A549 (cell line): ENCODE measurements around the gene TBCCD1. TPM values are rescaled to one million over a fixed set of nuclear protein-coding genes. Genes with fewer than 3 reads are reported as not detected.

Experiments
- ATAC-seq, 2 experiments: fragments of 200-7000 bp in 1 of 2; fragments of >200 bp in 1 of 2; cut with Nextera tagmentation in 1 of 2; cut with Tn5 transposase in 1 of 2; 3 replicates each; pipeline versions ENCODE4 v1.8.0 to v1.9.1; 2018 to 2020; ENCODE audit warnings: mild to moderate bottlenecking in 1 of 2, moderate library complexity in 1 of 2
- CTCF ChIA-PET: fragments of 300-600 bp; sonication (Branson Sonifier 250); formaldehyde crosslinking; extraction: SDS; loops from one replicate; lab custom pipeline; 2021; ENCODE audit warnings: antibody characterized with exemption, inconsistent platforms; lab: Yijun Ruan, JAX
- POLR2A ChIA-PET: fragments of 350-600 bp; formaldehyde crosslinking; extraction: SDS; loops from one replicate; lab custom pipeline; 2021; ENCODE audit warnings: antibody characterized with exemption, inconsistent platforms; lab: Yijun Ruan, JAX
- DNase-seq, 2 experiments: peaks; one replicate each; pipeline versions ENCODE4 v3.0.0 to v3.0.0-alpha.2; 2011 to 2016; ENCODE audit warnings: low read depth in 1 of 2, low spot score in 1 of 2
- FAIRE-seq: peaks from 2 replicates; lab custom pipeline; 2011; peaks lifted over from hg19 to GRCh38; lab: Jason Lieb, UNC
- H3K27ac ChIP-seq, 2 experiments: fragments of >200 bp; sonication (Bioruptor Twin); formaldehyde crosslinking; 3 replicates each; pipeline ENCODE4 v1.5.1; 2016 to 2017
- H3K4me1 ChIP-seq: fragments of >200 bp; sonication (Bioruptor Twin); formaldehyde crosslinking; 3 replicates; pipeline ENCODE4 v1.6.1; 2016
- H3K4me2 ChIP-seq: fragments of >200 bp; sonication (Bioruptor Twin); formaldehyde crosslinking; 3 replicates; pipeline ENCODE4 v1.6.1; 2016
- H3K4me3 ChIP-seq: fragments of >200 bp; sonication (Bioruptor Twin); formaldehyde crosslinking; 3 replicates; pipeline ENCODE4 v1.5.1; 2016
- H3K9me3 ChIP-seq: fragments of >200 bp; sonication (Bioruptor Twin); formaldehyde crosslinking; 3 replicates; pipeline ENCODE4 v1.6.1; 2016
- BHLHE40 ChIP-seq: IDR thresholded peaks from 2 replicates; pipeline ENCODE4 v1.6.1; 2012; ENCODE audit warnings: low read depth, low read length, inconsistent platforms
- CEBPB ChIP-seq, 2 experiments: fragments of >200 bp in 1 of 2; sonication (Bioruptor Twin) in 1 of 2; formaldehyde crosslinking in 1 of 2; IDR thresholded peaks; 2 replicates each; pipeline ENCODE4 v1.6.1; 2012 to 2016
- CHD2 ChIP-seq: fragments of 150-350 bp; IDR thresholded peaks from 2 replicates; pipeline ENCODE4 v1.6.1; 2014; ENCODE audit warnings: low read length; ENCODE audit not compliant: partially characterized antibody
- ESRRA ChIP-seq: fragments of 150-350 bp; IDR thresholded peaks from 2 replicates; pipeline ENCODE4 v1.6.1; 2014; ENCODE audit warnings: mild to moderate bottlenecking, low read length, borderline replicate concordance
- FOSL2 ChIP-seq, 2 experiments: fragments of 450-650 bp in 1 of 2; fragments of >200 bp in 1 of 2; sonication (Bioruptor Twin) in 1 of 2; formaldehyde crosslinking; IDR thresholded peaks; 2 replicates each; pipeline versions ENCODE4 v1.5.0 to v1.6.1; 2016 to 2020; ENCODE audit warnings: mild to moderate bottlenecking in 1 of 2, moderate library complexity in 1 of 2
- JUN ChIP-seq, 2 experiments: fragments of >200 bp; sonication (Bioruptor Twin); formaldehyde crosslinking; IDR thresholded peaks; 2 replicates in 1 of 2; 3 replicates in 1 of 2; pipeline ENCODE4 v1.6.1; 2016 to 2017
- JUNB ChIP-seq: fragments of >200 bp; sonication (Bioruptor Twin); formaldehyde crosslinking; IDR thresholded peaks from 2 replicates; pipeline ENCODE4 v1.6.1; 2016
- MAFK ChIP-seq: fragments of 450-650 bp; IDR thresholded peaks from 2 replicates; pipeline ENCODE4 v1.6.1; 2014; ENCODE audit not compliant: partially characterized antibody
- MAZ ChIP-seq: fragments of 150-350 bp; IDR thresholded peaks from 2 replicates; pipeline ENCODE4 v1.6.1; 2014; ENCODE audit warnings: antibody characterized with exemption, low read depth, low read length, borderline replicate concordance
- NFE2L2 ChIP-seq: fragments of 150-350 bp; conservative IDR thresholded peaks from 2 replicates; pipeline ENCODE4 v1.6.1; 2014; ENCODE audit warnings: low read length
- POLR2AphosphoS2 ChIP-seq: conservative IDR thresholded peaks from 2 replicates; pipeline ENCODE4 v1.6.1; 2012; ENCODE audit warnings: low read length, improper control_type of control experiment, inconsistent platforms
- SMC3 ChIP-seq: fragments of >200 bp; sonication (Bioruptor Twin); formaldehyde crosslinking; IDR thresholded peaks from 3 replicates; pipeline ENCODE4 v1.6.1; 2018; ENCODE audit warnings: inconsistent platforms
- TP53 ChIP-seq: fragments of 250-450 bp; sonication (Bioruptor Pico); IDR thresholded peaks from 2 replicates; pipeline ENCODE4 v1.5.0; 2021; ENCODE audit warnings: mild to moderate bottlenecking, moderate library complexity
- ZFP36 ChIP-seq: fragments of 450-650 bp; IDR thresholded peaks from 2 replicates; pipeline ENCODE4 v1.6.1; 2014; ENCODE audit warnings: borderline replicate concordance; ENCODE audit not compliant: partially characterized antibody
- ZNF302 ChIP-seq: fragments of 250-450 bp; sonication (Bioruptor Pico); IDR thresholded peaks from 2 replicates; pipeline ENCODE4 v1.9.0; 2021; ENCODE audit warnings: inconsistent platforms, mild to moderate bottlenecking, moderate library complexity
- ZSCAN20 ChIP-seq: fragments of 250-450 bp; sonication (Bioruptor Pico); IDR thresholded peaks from 2 replicates; pipeline ENCODE4 v1.8.0; 2022; ENCODE audit warnings: mild to moderate bottlenecking, moderate library complexity
- WGBS: methylation state at CpG from one replicate; pipeline ENCODE4 v1.1.6; 2017; ENCODE audit errors: missing lambda C conversion rate; 5-methylcytosine and 5-hydroxymethylcytosine counted together
- polyA plus RNA-seq, 4 experiments: library from polyadenylated mRNA; depleted of rRNA in 3 of 4; stranded (reverse); fragments of >200 nt; fragmentation: RNase III in 1 of 4; extraction: RNeasy Plus Mini Kit Qiagen cat#74134 plus additional on column Dnase treatment in 1 of 4; gene quantifications; 2 replicates in 3 of 4; 3 replicates in 1 of 4; pipeline ENCODE4 v1.2.3, GENCODE V29; 2011 to 2017
- TF ChIP-seq, protein P1 (sequence below): fragments of >200 bp; sonication (Bioruptor Twin); formaldehyde crosslinking; IDR thresholded peaks from 2 replicates; pipeline ENCODE4 v1.6.1; 2016
- TF ChIP-seq, protein P2 (sequence below): fragments of >200 bp; sonication (Bioruptor Twin); formaldehyde crosslinking; IDR thresholded peaks from 3 replicates; pipeline ENCODE4 v1.6.1; 2016
- TF ChIP-seq, protein P3 (sequence below): IDR thresholded peaks from 2 replicates; pipeline ENCODE4 v1.6.1; 2012
- TF ChIP-seq, protein P4 (sequence below): fragments of 250-450 bp; sonication (Bioruptor Pico); IDR thresholded peaks from 2 replicates; pipeline ENCODE4 v1.5.0; 2021; ENCODE audit warnings: mild to moderate bottlenecking, moderate library complexity, borderline replicate concordance
- TF ChIP-seq, protein P5 (sequence below): fragments of >200 bp; sonication (Bioruptor Twin); formaldehyde crosslinking; IDR thresholded peaks from 3 replicates; pipeline ENCODE4 v1.5.1; 2016
- TF ChIP-seq, protein P6 (sequence below): fragments of 150-350 bp; IDR thresholded peaks from 2 replicates; pipeline ENCODE4 v1.6.1; 2014; ENCODE audit warnings: low read depth, mild to moderate bottlenecking, low read length

The TBCCD1 gene
- polyA plus RNA-seq, 2 of the 4 experiments (the other 2 are of a cell fraction) = 5.8 to 11.4 TPM

DNA sequence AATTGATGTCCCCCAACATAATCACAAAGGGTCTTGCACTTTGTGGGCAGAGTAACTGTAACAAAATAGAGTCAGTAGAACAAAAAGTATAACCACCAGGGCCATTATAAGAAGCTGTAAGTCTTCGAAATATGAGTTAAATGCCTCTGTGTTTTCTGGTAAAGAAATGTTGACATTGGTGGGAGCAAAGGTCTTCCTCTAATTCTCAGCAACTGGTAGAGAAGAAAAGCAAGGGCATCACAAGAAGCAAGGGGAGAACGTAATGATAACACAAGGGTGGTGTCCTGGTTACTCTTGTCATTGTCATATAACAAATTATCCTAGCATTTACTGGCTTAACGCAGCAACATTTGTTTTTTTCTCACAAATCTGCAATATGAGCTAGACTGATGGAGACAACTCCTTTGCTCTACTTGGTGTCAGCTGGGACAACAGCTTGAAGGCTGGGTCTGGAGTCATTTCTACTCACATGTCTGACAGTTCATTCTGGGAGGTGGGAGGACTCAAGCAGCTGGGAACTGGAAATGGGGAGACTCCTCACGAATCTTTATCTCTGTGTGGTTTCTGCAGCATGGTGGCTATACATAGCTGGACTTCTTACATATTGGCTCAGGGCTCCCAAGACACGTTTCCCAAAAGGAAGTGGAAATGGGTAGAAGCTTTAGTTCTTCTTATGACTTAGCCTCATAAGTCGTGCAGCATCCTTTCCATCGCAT, 23.6 kb upstream of the TBCCD1 start:
- POLR2A ChIA-PET = interaction anchor here (1.5 kb wide), 1 partner anchor 9 kb away, joined by 3 read pairs; no protein-coding TSS in a partner anchor
- Histone ChIP-seq H3K27ac (peak overlapping the region in 1 of 2 experiments; percentile 39; a peak in 2 of 6 replicates), H3K4me1 (peaks cover 26% of the 10 kb centered on the region), H3K4me2 (peak overlapping the region; percentile 58), H3K9me3 (no peaks in the 10 kb centered on the region)
- no peak for DNase-seq
- TF ChIP-seq ZFP36 = no peak
- no peak for TF ChIP-seq POLR2AphosphoS2
- no peak for TF ChIP-seq ESRRA
- no peak for TF ChIP-seq JUN (IDR thresholded peaks at IDR 0.05)
- no peak for TF ChIP-seq ZNF302 (CRISPR knock-in tag)
- TF ChIP-seq, protein P1, sequence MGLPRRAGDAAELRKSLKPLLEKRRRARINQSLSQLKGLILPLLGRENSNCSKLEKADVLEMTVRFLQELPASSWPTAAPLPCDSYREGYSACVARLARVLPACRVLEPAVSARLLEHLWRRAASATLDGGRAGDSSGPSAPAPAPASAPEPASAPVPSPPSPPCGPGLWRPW = no peak
- TF ChIP-seq, protein P2, sequence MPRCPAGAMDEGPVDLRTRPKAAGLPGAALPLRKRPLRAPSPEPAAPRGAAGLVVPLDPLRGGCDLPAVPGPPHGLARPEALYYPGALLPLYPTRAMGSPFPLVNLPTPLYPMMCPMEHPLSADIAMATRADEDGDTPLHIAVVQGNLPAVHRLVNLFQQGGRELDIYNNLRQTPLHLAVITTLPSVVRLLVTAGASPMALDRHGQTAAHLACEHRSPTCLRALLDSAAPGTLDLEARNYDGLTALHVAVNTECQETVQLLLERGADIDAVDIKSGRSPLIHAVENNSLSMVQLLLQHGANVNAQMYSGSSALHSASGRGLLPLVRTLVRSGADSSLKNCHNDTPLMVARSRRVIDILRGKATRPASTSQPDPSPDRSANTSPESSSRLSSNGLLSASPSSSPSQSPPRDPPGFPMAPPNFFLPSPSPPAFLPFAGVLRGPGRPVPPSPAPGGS = no peak
- TF ChIP-seq FOSL2 (IDR thresholded peaks at IDR 0.05) = no peak
- TF ChIP-seq FOSL2 (CRISPR knock-in tag; IDR thresholded peaks at IDR 0.05) = no peak
- TF ChIP-seq MAZ = no peak
- TF ChIP-seq, protein P3, sequence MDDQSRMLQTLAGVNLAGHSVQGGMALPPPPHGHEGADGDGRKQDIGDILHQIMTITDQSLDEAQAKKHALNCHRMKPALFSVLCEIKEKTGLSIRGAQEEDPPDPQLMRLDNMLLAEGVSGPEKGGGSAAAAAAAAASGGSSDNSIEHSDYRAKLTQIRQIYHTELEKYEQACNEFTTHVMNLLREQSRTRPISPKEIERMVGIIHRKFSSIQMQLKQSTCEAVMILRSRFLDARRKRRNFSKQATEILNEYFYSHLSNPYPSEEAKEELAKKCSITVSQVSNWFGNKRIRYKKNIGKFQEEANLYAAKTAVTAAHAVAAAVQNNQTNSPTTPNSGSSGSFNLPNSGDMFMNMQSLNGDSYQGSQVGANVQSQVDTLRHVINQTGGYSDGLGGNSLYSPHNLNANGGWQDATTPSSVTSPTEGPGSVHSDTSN = no peak
- TF ChIP-seq BHLHE40 = no peak
- no peak for TF ChIP-seq CEBPB (IDR thresholded peaks at IDR 0.05)
- TF ChIP-seq, protein P4, sequence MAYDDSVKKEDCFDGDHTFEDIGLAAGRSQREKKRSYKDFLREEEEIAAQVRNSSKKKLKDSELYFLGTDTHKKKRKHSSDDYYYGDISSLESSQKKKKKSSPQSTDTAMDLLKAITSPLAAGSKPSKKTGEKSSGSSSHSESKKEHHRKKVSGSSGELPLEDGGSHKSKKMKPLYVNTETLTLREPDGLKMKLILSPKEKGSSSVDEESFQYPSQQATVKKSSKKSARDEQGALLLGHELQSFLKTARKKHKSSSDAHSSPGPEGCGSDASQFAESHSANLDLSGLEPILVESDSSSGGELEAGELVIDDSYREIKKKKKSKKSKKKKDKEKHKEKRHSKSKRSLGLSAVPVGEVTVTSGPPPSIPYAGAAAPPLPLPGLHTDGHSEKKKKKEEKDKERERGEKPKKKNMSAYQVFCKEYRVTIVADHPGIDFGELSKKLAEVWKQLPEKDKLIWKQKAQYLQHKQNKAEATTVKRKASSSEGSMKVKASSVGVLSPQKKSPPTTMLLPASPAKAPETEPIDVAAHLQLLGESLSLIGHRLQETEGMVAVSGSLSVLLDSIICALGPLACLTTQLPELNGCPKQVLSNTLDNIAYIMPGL (CRISPR knock-in tag) = no peak
- TF ChIP-seq, all 56 proteins: peak for 0
- ATAC-seq (no peak), FAIRE-seq (no peak)
- 73% methylated on average over 7 of the region's 7 CpGs for WGBS
- CTCF ChIA-PET = interaction anchor here (1.1 to 7.4 kb wide), 4 partner anchors 9 to 231 kb away, joined by 3 to 62 read pairs (median 5); no protein-coding TSS in a partner anchor
- H3K4me3 ChIP-seq = no peak overlapping the region

DNA sequence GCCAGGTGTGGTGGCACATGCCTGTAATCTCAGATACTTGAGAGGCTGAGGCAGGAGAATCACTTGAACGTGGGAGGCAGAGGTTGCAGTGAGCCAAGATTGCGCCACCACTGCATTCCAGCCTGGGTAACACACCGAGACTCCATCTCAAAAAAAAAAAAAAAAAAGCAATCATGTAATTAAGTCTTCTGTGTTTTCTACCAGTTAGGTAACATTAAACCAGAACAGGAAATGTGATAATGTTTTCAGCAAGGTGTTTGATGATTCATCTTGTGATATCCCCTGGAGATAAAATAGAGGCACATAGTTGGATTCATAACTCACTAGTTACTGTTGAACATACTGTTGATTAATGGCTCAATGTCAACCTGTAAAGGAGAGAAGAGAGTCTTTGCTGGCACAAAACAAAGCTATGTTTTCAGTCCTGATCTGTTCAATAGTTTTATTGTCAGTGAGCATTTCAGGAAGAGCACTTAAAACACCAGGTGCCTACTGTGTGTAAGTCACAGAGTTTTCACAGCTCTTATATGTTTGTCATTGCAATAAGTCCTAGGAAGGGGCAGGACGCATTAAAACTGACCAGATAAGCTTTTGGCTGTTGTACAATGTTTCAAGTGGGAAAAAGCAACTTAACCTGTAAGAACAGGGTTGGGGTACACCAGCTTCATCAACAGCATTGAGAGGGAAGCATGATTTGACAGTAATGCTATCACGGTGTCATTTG, 22.9 kb upstream of the TBCCD1 start:
- H3K4me1 ChIP-seq = peaks cover 26% of the 10 kb centered on the region
- ChIA-PET POLR2A (interaction anchor here (0.6 to 1.5 kb wide), 4 partner anchors 10 to 935 kb away, joined by 3 to 5 read pairs (median 4); partner anchors contain the start of gene DNAJB11), CTCF (interaction anchor here (0.6 to 7.4 kb wide), 4 partner anchors 10 to 245 kb away, joined by 3 to 62 read pairs (median 5); no protein-coding TSS in a partner anchor)
- FAIRE-seq (no peak), ATAC-seq (no peak), DNase-seq (peak in 1 of 2 experiments; percentile 17)
- WGBS = 55% methylated on average over 5 of the region's 5 CpGs
- H3K27ac ChIP-seq = peak overlapping the region; percentile 21 to 58; a peak in 2 of 6 replicates
- H3K4me2 ChIP-seq = peak overlapping the region; percentile 58
- H3K4me3 ChIP-seq = no peak overlapping the region
- no peaks in the 10 kb centered on the region for H3K9me3 ChIP-seq
- TF ChIP-seq, protein P5, sequence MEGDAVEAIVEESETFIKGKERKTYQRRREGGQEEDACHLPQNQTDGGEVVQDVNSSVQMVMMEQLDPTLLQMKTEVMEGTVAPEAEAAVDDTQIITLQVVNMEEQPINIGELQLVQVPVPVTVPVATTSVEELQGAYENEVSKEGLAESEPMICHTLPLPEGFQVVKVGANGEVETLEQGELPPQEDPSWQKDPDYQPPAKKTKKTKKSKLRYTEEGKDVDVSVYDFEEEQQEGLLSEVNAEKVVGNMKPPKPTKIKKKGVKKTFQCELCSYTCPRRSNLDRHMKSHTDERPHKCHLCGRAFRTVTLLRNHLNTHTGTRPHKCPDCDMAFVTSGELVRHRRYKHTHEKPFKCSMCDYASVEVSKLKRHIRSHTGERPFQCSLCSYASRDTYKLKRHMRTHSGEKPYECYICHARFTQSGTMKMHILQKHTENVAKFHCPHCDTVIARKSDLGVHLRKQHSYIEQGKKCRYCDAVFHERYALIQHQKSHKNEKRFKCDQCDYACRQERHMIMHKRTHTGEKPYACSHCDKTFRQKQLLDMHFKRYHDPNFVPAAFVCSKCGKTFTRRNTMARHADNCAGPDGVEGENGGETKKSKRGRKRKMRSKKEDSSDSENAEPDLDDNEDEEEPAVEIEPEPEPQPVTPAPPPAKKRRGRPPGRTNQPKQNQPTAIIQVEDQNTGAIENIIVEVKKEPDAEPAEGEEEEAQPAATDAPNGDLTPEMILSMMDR = no peak
- TF ChIP-seq POLR2AphosphoS2 (no peak), CEBPB (IDR thresholded peaks at IDR 0.05) (peak; percentile 55 to 56; a peak in 3 of 4 replicates), JUNB (peak; percentile 43), ZSCAN20 (CRISPR knock-in tag) (no peak), TP53 (CRISPR knock-in tag) (no peak), CHD2 (no peak), MAFK (no peak), NFE2L2 (no peak), SMC3 (no peak)
- TF ChIP-seq, protein P6, sequence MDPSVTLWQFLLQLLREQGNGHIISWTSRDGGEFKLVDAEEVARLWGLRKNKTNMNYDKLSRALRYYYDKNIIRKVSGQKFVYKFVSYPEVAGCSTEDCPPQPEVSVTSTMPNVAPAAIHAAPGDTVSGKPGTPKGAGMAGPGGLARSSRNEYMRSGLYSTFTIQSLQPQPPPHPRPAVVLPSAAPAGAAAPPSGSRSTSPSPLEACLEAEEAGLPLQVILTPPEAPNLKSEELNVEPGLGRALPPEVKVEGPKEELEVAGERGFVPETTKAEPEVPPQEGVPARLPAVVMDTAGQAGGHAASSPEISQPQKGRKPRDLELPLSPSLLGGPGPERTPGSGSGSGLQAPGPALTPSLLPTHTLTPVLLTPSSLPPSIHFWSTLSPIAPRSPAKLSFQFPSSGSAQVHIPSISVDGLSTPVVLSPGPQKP = no peak
- TF ChIP-seq, protein P1 = no peak
